NCI-H2081 treated with DMSO at 0.1 percent for 48 hours (cell line): ENCODE data around the gene MYO1C.

Experiments used
- DNase-seq: peaks from one replicate; lab custom pipeline; 2025; lab: John Stamatoyannopoulos, UW

The MYO1C gene

GRCh38 chr17:1485423-1486376, 6.8 kb downstream of the MYO1C start:
- no peak for DNase-seq

GRCh38 chr17:1484676-1485422, 7.6 kb downstream of the MYO1C start:
- no peak for DNase-seq

- DNase-seq: no peak
These were observed 8.4 kb downstream of the MYO1C start for GRCh38 chr17:1484060-1484535.

- no peak for DNase-seq
These were observed 9.8 kb downstream of the MYO1C start for GRCh38 chr17:1482680-1483079.

DNA sequence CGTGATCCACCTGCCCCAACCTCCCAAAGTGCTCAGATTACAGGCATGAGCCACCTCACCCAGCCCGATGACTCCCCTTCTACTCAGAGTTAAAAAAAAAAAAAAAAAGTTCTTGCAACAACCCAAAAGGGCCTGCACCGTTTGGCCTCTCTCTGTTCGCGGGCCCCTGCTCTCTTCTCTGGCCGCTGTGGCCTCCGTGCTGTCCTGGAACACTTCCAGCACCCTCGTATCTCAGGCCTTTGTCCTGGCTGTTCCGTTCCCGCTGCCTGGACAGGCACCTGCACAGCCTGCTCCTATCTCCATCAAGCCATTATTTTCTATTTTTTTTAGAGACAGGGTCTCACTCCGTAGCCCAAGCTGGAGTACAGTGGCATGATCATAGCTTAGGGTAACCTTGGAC, 10.8 kb downstream of the MYO1C start:
- DNase-seq: no peak

DNA sequence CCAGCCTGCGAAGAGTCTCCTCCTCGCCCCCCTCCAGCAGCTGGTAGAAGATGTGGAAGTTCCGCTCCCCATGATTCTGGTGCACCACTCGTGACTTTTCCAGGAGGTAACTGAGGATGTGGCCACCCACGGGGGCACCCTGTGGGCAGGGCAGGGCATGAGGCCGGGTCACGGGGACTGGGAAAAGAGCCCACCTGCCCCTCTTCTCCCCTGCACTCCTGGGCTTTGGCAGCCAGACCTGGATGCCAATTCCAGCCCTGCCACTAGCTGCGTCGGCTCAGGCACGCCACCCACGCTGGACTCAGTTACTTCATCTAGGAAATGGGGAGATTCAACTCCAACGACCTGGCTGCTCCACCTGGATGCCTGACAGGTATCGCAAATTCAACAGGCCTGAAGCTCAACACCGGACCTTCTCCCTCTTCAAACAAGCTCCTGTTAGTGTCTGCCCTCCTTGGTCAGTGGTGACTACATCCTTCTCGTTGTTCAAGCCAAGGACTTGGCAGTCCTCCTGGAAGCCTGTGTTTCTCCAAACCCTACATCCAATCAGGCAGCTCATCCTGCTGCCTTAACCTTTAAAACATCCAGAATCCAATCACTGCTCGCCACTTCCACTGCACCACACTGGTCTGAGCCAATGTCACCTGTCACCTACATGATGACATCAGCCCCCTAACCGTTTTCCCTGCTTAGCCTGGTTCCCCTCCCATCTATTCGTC, 11.6 kb downstream of the MYO1C start:
- DNase-seq: no peak

GRCh38 chr17:1478418-1478817, 14.1 kb downstream of the MYO1C start:
- no peak for DNase-seq

- DNase-seq: no peak
These were observed 17.1 kb downstream of the MYO1C start for GRCh38 chr17:1475321-1475854.

GRCh38 chr17:1474402-1475189, 17.9 kb downstream of the MYO1C start:
- no peak for DNase-seq

DNA sequence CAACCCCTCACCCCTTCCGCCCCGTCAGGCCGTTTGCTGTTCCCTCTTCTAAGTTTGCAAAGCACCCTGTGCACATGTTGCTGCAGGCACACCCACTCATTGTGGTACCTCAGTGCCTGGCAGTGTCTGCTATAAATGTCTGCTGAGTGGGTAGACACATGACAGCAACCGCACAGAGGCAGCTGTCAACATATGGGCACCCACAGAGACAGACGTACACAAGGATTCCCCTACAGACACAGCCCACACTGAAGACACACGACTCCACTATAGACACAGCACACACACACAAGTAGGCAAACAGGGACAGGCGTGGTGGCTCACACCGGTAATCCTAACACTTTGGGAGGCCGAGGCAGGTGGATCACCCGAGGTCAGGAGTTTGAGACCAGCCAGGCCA, 18.6 kb downstream of the MYO1C start:
- no peak for DNase-seq

GRCh38 chr17:1473170-1473569, 19.3 kb downstream of the MYO1C start:
- DNase-seq: no peak

- DNase-seq: no peak
These were observed 20.3 kb downstream of the MYO1C start for GRCh38 chr17:1471911-1472821.

DNA sequence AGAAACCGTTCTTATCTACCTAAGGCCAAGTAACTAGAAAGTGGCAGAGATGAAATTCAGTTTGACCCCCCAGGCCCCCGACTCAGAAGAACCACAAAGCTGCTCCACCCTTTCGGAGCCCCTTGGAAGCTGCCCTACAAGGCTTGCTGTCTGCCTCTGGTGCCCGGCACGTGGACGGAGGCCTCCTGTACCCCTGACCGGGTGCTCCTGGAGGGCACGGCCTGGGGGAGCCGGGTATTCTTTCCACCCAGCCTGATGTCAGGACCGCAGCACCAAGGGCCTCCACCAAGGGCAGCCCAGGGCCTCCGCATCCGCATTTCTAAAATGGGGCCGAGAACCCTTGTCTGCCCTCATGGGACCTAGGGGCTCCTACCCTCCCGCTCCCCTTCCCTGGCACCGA, 21.0 kb downstream of the MYO1C start:
- DNase-seq: no peak

DNA sequence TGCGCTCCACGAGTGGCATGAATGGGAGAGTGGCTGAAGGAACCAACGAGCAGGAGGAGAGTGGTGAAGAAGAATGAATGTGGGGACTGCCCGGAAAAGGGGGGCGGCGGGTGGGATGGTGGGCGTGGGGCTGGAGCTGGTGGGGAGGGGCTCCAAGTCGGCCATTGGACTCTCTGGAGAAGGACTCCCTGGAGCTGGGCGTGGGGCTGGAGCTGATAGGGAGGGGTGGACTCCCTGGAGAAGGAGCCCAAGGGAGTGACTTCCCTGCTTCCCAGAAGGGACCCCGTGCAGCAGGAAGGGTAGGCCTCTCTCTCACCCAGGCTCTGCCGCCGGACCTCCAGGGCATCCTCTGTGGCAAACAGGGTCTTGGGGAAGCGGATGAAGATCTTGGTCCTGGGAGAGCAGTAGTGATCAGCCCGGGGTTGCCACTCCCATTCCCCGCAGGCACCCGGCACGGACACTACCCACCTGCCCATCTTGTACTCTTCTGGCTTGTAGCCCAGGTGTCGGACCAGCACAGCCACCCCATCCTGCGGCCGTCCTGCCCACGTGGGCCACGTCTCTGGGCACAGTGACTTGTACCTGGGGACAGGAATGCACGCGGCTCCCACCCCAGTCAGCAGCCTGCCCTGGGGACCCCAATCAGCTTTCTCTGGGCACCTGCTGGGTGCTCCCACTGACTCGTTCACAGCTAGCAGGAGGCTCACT, 21.6 kb downstream of the MYO1C start:
- no peak for DNase-seq

GRCh38 chr17:1470071-1470754, 22.3 kb downstream of the MYO1C start:
- DNase-seq: no peak

GRCh38 chr17:1469231-1469852, 23.1 kb downstream of the MYO1C start:
- no peak for DNase-seq

GRCh38 chr17:1467898-1468492, 24.5 kb downstream of the MYO1C start:
- no peak for DNase-seq

GRCh38 chr17:1467258-1467657, 25.2 kb downstream of the MYO1C start:
- no peak for DNase-seq
